CD4-positive, alpha-beta T cell (primary cell): ENCODE data around the gene PRL. TPM values are rescaled to one million over a fixed set of nuclear protein-coding genes. Genes with fewer than 3 reads are reported as not detected.

ENCODE experiments used
- ATAC-seq: fragments of 200-7000 bp; cut with Tn5 transposase; one replicate; pipeline ENCODE4 v1.10.0; 2022; ENCODE audit warnings: mild to moderate bottlenecking; ENCODE audit not compliant: poor library complexity
- CTCF ChIA-PET: fragments of 350-600 bp; sonication (Branson Sonifier 250); formaldehyde crosslinking; loops from one replicate; lab custom pipeline; 2021; ENCODE audit warnings: antibody characterized with exemption, inconsistent platforms; lab: Charles Lee
- POLR2A ChIA-PET: fragments of 350-600 bp; sonication (Branson Sonifier 250); formaldehyde crosslinking; loops from one replicate; lab custom pipeline; 2021; ENCODE audit warnings: antibody characterized with exemption, inconsistent platforms; lab: Charles Lee
- DNase-seq, 14 experiments: peaks; one replicate each; pipeline ENCODE4 v3.0.0-alpha.2; 2013 to 2020; ENCODE audit warnings: mixed read lengths in 2 of 14
- H3K27ac ChIP-seq, 2 donors: one replicate each; pipeline versions ENCODE4 v1.5.1 to v1.7.0; 2013; ENCODE audit warnings: low read length in 2 of 2, low read depth in 1 of 2, mild to moderate bottlenecking in 1 of 2
- H3K27me3 ChIP-seq, 2 experiments: 1 replicate in 1 of 2; 2 replicates in 1 of 2; pipeline versions ENCODE4 v1.6.1 to v1.7.0; 2013; ENCODE audit warnings: low read length in 2 of 2, control low read depth in 1 of 2, mild to moderate bottlenecking in 1 of 2, moderate library complexity in 1 of 2; ENCODE audit not compliant: insufficient read depth in 2 of 2, control insufficient read depth in 1 of 2
- H3K36me3 ChIP-seq: one replicate; pipeline ENCODE4 v1.6.1; 2013; ENCODE audit warnings: low read length, control low read depth; ENCODE audit not compliant: insufficient read depth
- H3K4me1 ChIP-seq: one replicate; pipeline ENCODE4 v1.6.1; 2013; ENCODE audit warnings: low read length, control low read depth; ENCODE audit not compliant: insufficient read depth
- H3K4me3 ChIP-seq: one replicate; pipeline ENCODE4 v1.5.1; 2013; ENCODE audit warnings: mild to moderate bottlenecking, low read length, moderate library complexity
- H3K9me3 ChIP-seq, 2 experiments: 1 replicate in 1 of 2; 2 replicates in 1 of 2; pipeline versions ENCODE4 v1.6.1 to v1.7.0; 2013; ENCODE audit warnings: low read length in 2 of 2, mild to moderate bottlenecking in 2 of 2, control low read depth in 1 of 2, moderate library complexity in 1 of 2; ENCODE audit not compliant: control insufficient read depth in 1 of 2, insufficient read depth in 1 of 2
- H3K27ac Mint-ChIP-seq: one replicate; pipeline ENCODE4 v1.8.0; 2020; ENCODE audit warnings: mixed read lengths
- H3K27me3 Mint-ChIP-seq: one replicate; pipeline ENCODE4 v1.8.0; 2021; ENCODE audit warnings: mixed read lengths
- H3K36me3 Mint-ChIP-seq: one replicate; pipeline ENCODE4 v1.8.0; 2021; ENCODE audit warnings: low read depth, mixed read lengths
- H3K4me1 Mint-ChIP-seq: one replicate; pipeline ENCODE4 v1.8.0; 2021; ENCODE audit warnings: low read depth, mixed read lengths
- H3K4me3 Mint-ChIP-seq: one replicate; pipeline ENCODE4 v1.8.0; 2020; ENCODE audit warnings: mild to moderate bottlenecking, mixed read lengths
- H3K9me3 Mint-ChIP-seq: one replicate; pipeline ENCODE4 v1.8.0; 2020; ENCODE audit warnings: mixed read lengths
- CTCF ChIP-seq: fragments of 200-600 bp; IDR thresholded peaks from one replicate; pipeline ENCODE4 v1.8.0; 2022; ENCODE audit warnings: antibody characterized with exemption, mild to moderate bottlenecking
- intact Hi-C, 2 experiments: fragments of 100-400 bp; cut with DNase I in 1 of 2; cut with micrococcal nuclease in 1 of 2; formaldehyde crosslinking; loops; one replicate each; pipeline versions ENCODE4 v1.15.1 to v1.9.0; 2023 to 2025; cut with DNase I, micrococcal nuclease
- total RNA-seq, 174 experiments: library from RNA in 2 of 174; stranded (reverse) in 2 of 174; gene quantifications; one replicate each; pipeline ENCODE4 v1.2.3 and lab custom pipeline; 2021 to 2026

The PRL gene
- total RNA-seq, 2 experiments from 2014 or later = not detected

- DNase-seq (no peak), ATAC-seq (no peak)
- Mint-ChIP-seq H3K4me1 (no peaks in the 10 kb centered on the region), H3K36me3 (no peaks in the 10 kb centered on the region), H3K9me3 (no peaks in the 10 kb centered on the region), H3K27ac (no peak overlapping the region), H3K4me3 (no peak overlapping the region), H3K27me3 (no peaks in the 10 kb centered on the region)
- no peak for TF ChIP-seq CTCF
- Histone ChIP-seq H3K4me1 (no peaks in the 10 kb centered on the region), H3K27ac (no peak overlapping the region), H3K36me3 (no peaks in the 10 kb centered on the region), H3K4me3 (no peak overlapping the region), H3K27me3 (no peaks in the 10 kb centered on the region), H3K9me3 (peaks cover 0 to 5% of the 10 kb centered on the region in 2 experiments)
- POLR2A ChIA-PET = no interaction called here
- CTCF ChIA-PET = no interaction called here
- intact Hi-C loops = no loop called here
These were observed 34.1 kb upstream of the PRL start for GRCh38 chr6:22330941-22331340.

GRCh38 chr6:22328474-22328873 lies 31.6 kb upstream of the PRL start:
- intact Hi-C loops = no loop called here
- H3K27ac Mint-ChIP-seq = no peak overlapping the region
- ChIA-PET CTCF (no interaction called here), POLR2A (no interaction called here)
- H3K4me1 Mint-ChIP-seq = no peaks in the 10 kb centered on the region
- Histone ChIP-seq H3K4me1 (no peaks in the 10 kb centered on the region), H3K27ac (no peak overlapping the region), H3K27me3 (no peaks in the 10 kb centered on the region), H3K36me3 (no peaks in the 10 kb centered on the region), H3K4me3 (no peak overlapping the region), H3K9me3 (peaks cover 0 to 5% of the 10 kb centered on the region in 2 experiments)
- no peaks in the 10 kb centered on the region for H3K36me3 Mint-ChIP-seq
- no peak for ATAC-seq
- H3K27me3 Mint-ChIP-seq = no peaks in the 10 kb centered on the region
- no peaks in the 10 kb centered on the region for H3K9me3 Mint-ChIP-seq
- DNase-seq = no peak
- TF ChIP-seq CTCF = no peak
- H3K4me3 Mint-ChIP-seq = no peak overlapping the region

- no peaks in the 10 kb centered on the region for H3K4me1 ChIP-seq
- ATAC-seq = no peak
- H3K27ac ChIP-seq = no peak overlapping the region
- Mint-ChIP-seq H3K27me3 (no peaks in the 10 kb centered on the region), H3K4me1 (no peaks in the 10 kb centered on the region), H3K4me3 (no peak overlapping the region), H3K27ac (no peak overlapping the region), H3K36me3 (no peaks in the 10 kb centered on the region), H3K9me3 (no peaks in the 10 kb centered on the region)
- H3K9me3 ChIP-seq = peaks cover 0 to 5% of the 10 kb centered on the region in 2 experiments
- no peak for TF ChIP-seq CTCF
- intact Hi-C loops = no loop called here
- no peak overlapping the region for H3K4me3 ChIP-seq
- DNase-seq = no peak
- H3K27me3 ChIP-seq = no peaks in the 10 kb centered on the region
- POLR2A ChIA-PET = no interaction called here
- CTCF ChIA-PET = no interaction called here
- no peaks in the 10 kb centered on the region for H3K36me3 ChIP-seq
These were observed 31.0 kb upstream of the PRL start for GRCh38 chr6:22327881-22328280.
